ENCODE results near the gene NAT16. TPM values are rescaled to one million over a fixed set of nuclear protein-coding genes. Genes with fewer than 3 reads are reported as not detected.
A peak's percentile ranks its signal among the peaks of the same experiment; 100 is the strongest.

Gene NAT16
- total and polyA plus RNA-seq, 9 of the 15 experiments (the other 6 are each of a cell fraction or from before 2014, with no cell fraction given): 0.04 TPM; not detected in 8

DNA sequence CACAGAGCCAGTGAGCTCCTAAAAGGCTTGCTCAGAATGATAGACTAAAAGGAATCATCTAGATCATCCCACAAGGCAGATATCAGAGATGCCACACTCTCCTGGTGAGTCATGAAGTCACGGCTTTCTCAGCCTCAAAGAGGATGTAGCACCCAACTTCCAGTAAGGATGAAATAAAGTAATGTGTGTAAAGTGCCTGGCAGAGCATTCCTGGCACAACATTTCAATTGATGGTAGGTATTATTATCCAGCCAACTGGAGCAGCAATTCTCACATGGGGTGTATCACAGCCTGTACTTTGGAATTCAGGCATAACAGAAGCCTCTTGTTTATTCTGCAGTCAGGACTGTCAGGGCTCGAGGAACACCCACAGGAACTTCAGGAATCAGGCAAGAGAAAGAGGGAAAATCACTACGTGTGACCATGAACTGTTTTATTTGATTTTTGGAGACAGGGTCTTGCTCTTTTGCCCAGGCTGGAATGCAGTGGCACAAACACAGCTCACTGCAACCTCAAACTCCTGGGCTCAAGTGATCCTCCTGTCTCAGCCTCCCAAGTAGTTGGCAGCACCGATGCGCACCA, 5.3 kb upstream of the NAT16 start (continued):
- TF ChIP-seq, protein P1, sequence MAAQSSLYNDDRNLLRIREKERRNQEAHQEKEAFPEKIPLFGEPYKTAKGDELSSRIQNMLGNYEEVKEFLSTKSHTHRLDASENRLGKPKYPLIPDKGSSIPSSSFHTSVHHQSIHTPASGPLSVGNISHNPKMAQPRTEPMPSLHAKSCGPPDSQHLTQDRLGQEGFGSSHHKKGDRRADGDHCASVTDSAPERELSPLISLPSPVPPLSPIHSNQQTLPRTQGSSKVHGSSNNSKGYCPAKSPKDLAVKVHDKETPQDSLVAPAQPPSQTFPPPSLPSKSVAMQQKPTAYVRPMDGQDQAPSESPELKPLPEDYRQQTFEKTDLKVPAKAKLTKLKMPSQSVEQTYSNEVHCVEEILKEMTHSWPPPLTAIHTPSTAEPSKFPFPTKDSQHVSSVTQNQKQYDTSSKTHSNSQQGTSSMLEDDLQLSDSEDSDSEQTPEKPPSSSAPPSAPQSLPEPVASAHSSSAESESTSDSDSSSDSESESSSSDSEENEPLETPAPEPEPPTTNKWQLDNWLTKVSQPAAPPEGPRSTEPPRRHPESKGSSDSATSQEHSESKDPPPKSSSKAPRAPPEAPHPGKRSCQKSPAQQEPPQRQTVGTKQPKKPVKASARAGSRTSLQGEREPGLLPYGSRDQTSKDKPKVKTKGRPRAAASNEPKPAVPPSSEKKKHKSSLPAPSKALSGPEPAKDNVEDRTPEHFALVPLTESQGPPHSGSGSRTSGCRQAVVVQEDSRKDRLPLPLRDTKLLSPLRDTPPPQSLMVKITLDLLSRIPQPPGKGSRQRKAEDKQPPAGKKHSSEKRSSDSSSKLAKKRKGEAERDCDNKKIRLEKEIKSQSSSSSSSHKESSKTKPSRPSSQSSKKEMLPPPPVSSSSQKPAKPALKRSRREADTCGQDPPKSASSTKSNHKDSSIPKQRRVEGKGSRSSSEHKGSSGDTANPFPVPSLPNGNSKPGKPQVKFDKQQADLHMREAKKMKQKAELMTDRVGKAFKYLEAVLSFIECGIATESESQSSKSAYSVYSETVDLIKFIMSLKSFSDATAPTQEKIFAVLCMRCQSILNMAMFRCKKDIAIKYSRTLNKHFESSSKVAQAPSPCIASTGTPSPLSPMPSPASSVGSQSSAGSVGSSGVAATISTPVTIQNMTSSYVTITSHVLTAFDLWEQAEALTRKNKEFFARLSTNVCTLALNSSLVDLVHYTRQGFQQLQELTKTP (IDR thresholded peaks at IDR 0.05; ENCODE audit: low read depth in 1 of 2, partially characterized antibody in 2 of 2): peak in 1 of 2 experiments; percentile 57
- no peak for TF ChIP-seq CREB1 (IDR thresholded peaks at IDR 0.05)
- 0 out of 2 replicates have a peak, but pooled peaks have one; percentile 24 for TF ChIP-seq CREB1 (CRISPR knock-in tag; IDR thresholded peaks at IDR 0.05)
- TF ChIP-seq CBX3 (IDR thresholded peaks at IDR 0.05; ENCODE audit: borderline replicate concordance in 1 of 2, low read length in 2 of 2): 0 out of 3 replicates have a peak, but pooled peaks of 1 of the 2 experiments have one; percentile 13
- TF ChIP-seq POU5F1 (IDR thresholded peaks at IDR 0.05; ENCODE audit: borderline replicate concordance, low read depth, low read length, partially characterized antibody): no peak
- TF ChIP-seq JUND (IDR thresholded peaks at IDR 0.05; ENCODE audit: borderline replicate concordance, low read depth, low read length): peak; percentile 89
- peak; percentile 68; the same call in 2 of the 3 replicates for TF ChIP-seq JUND (tag; IDR thresholded peaks at IDR 0.05; ENCODE audit: borderline replicate concordance, low read depth, low read length)
- peak; percentile 37; the same call in 1 of the 2 replicates for TF ChIP-seq PML (IDR thresholded peaks at IDR 0.05; ENCODE audit: low read length)
- TF ChIP-seq, protein P2, sequence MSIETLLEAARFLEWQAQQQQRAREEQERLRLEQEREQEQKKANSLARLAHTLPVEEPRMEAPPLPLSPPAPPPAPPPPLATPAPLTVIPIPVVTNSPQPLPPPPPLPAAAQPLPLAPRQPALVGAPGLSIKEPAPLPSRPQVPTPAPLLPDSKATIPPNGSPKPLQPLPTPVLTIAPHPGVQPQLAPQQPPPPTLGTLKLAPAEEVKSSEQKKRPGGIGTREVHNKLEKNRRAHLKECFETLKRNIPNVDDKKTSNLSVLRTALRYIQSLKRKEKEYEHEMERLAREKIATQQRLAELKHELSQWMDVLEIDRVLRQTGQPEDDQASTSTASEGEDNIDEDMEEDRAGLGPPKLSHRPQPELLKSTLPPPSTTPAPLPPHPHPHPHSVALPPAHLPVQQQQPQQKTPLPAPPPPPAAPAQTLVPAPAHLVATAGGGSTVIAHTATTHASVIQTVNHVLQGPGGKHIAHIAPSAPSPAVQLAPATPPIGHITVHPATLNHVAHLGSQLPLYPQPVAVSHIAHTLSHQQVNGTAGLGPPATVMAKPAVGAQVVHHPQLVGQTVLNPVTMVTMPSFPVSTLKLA (conservative IDR thresholded peaks at IDR 0.05): no peak
- TF ChIP-seq NRF1 (conservative IDR thresholded peaks at IDR 0.05 in 1 of 2, IDR thresholded peaks at IDR 0.05 in 1 of 2): no peak
- peak; percentile 37; the same call in 1 of the 2 replicates for TF ChIP-seq BHLHE40 (IDR thresholded peaks at IDR 0.05; ENCODE audit: low read length)
- peak; percentile 33; the same call in 1 of the 2 replicates for TF ChIP-seq MTA2 (IDR thresholded peaks at IDR 0.05; ENCODE audit: low read depth)
- TF ChIP-seq FOSL1 (tag; conservative IDR thresholded peaks at IDR 0.05): peak; percentile 95
- TF ChIP-seq SMARCE1 (IDR thresholded peaks at IDR 0.05): peak; percentile 58; the same call in 1 of the 2 replicates
- TF ChIP-seq RCOR1 (IDR thresholded peaks at IDR 0.05; ENCODE audit: borderline replicate concordance in 1 of 2, low read depth in 2 of 2, low read length in 2 of 2): 0 out of 4 replicates have a peak, but pooled peaks of 1 of the 2 experiments have one; percentile 10
- no peak; the same call in 1 of the 2 replicates for TF ChIP-seq NFIC (IDR thresholded peaks at IDR 0.05)
- TF ChIP-seq TEAD4 (IDR thresholded peaks at IDR 0.05; ENCODE audit: low read length): peak; percentile 68; the same call in 1 of the 2 replicates
- TF ChIP-seq TEAD4 (CRISPR knock-in tag; IDR thresholded peaks at IDR 0.05; ENCODE audit: borderline replicate concordance): no peak
- TF ChIP-seq HDAC8 (tag; IDR thresholded peaks at IDR 0.05): no peak
- 0 out of 2 replicates have a peak, but pooled peaks have one; percentile 17 for TF ChIP-seq TAL1 (IDR thresholded peaks at IDR 0.05)
